Keratinocyte (primary cell): Measurements from ENCODE around the gene OSTN.
"Not testable (repeated sequence)": the region's sequence is repeated elsewhere in the genome, so short reads cannot be mapped to it uniquely, and the experiment has no call there.

Experiments used
- EZH2 ChIP-seq: IDR thresholded peaks from one replicate; pipeline ENCODE4 v1.6.1; 2012; ENCODE audit warnings: inconsistent platforms, mild to moderate bottlenecking, low read length, moderate library complexity
- TF ChIP-seq, protein P1 (sequence below), 3 experiments: IDR thresholded peaks in 1 of 3; conservative IDR thresholded peaks in 1 of 3; optimal IDR thresholded peaks in 1 of 3; 2 replicates in 2 of 3; 3 replicates in 1 of 3; pipeline versions ENCODE3 to v1.5.1; 2011; ENCODE audit warnings: low read length in 3 of 3, mild to moderate bottlenecking in 3 of 3, moderate library complexity in 2 of 3, control low read depth in 1 of 3, inconsistent platforms in 1 of 3; ENCODE audit not compliant: insufficient read depth in 2 of 3; ENCODE audit errors: extremely low read depth in 1 of 3

- TF ChIP-seq, protein P1, sequence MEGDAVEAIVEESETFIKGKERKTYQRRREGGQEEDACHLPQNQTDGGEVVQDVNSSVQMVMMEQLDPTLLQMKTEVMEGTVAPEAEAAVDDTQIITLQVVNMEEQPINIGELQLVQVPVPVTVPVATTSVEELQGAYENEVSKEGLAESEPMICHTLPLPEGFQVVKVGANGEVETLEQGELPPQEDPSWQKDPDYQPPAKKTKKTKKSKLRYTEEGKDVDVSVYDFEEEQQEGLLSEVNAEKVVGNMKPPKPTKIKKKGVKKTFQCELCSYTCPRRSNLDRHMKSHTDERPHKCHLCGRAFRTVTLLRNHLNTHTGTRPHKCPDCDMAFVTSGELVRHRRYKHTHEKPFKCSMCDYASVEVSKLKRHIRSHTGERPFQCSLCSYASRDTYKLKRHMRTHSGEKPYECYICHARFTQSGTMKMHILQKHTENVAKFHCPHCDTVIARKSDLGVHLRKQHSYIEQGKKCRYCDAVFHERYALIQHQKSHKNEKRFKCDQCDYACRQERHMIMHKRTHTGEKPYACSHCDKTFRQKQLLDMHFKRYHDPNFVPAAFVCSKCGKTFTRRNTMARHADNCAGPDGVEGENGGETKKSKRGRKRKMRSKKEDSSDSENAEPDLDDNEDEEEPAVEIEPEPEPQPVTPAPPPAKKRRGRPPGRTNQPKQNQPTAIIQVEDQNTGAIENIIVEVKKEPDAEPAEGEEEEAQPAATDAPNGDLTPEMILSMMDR (optimal IDR thresholded peaks at IDR 0.05 in 1 of 3, IDR thresholded peaks at IDR 0.05 in 1 of 3, conservative IDR thresholded peaks at IDR 0.05 in 1 of 3; ENCODE audit: extremely low read depth in 1 of 3, insufficient read depth in 2 of 3, low read length in 3 of 3) = not testable (repeated sequence)
- not testable (repeated sequence) for TF ChIP-seq EZH2
Measured at GRCh38 chr3:191275244-191275643, 76.2 kb downstream of the OSTN start.
